ENCODE measurements around the gene CHCHD3. TPM values are rescaled to one million over a fixed set of nuclear protein-coding genes. Genes with fewer than 3 reads are reported as not detected.

The CHCHD3 gene
- total RNA-seq, 2 experiments from 2014 or later: 83.5 to 83.8 TPM

DNA sequence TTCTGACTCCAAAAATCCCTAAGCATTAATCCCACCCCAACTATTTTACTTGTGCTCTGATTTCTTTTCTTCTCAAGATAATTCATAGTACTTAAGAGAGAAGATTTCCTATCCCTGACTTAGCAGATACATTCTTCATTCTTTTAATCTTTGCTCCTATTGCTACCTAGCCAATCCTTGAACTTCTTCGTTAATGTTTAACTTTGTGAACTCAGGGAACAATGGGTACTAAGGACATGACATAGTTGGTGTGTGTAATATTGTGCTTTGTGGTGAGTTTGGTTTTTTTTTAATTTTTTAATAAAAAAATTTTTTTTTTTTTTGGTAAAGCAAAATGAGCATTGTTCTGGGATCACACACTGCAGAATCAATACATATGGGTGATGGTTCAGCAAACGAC, 166.2 kb downstream of the CHCHD3 start:
- no peaks in the 10 kb centered on the region for H3K9me2 ChIP-seq (ENCODE audit: insufficient read depth, low read length)
- ChIA-PET POLR2A (interaction anchor here (1.3 kb wide), 1 partner anchor 24 kb away, joined by 3 read pairs; no protein-coding TSS in a partner anchor), CTCF (ENCODE audit: unreplicated experiment) (no interaction called here)
- no peaks in the 10 kb centered on the region for H4K20me1 ChIP-seq (ENCODE audit: insufficient read depth, low read length)
- H3K4me2 ChIP-seq (ENCODE audit: low read length): no peak overlapping the region
- no peaks in the 10 kb centered on the region for H3K4me1 ChIP-seq (ENCODE audit: insufficient read depth, low read length, poor library complexity, severe bottlenecking)
- no peak overlapping the region for H3K27ac ChIP-seq (ENCODE audit: low read depth, low read length, poor library complexity, severe bottlenecking)
- no peaks in the 10 kb centered on the region for H3K79me2 ChIP-seq (ENCODE audit: insufficient read depth, low read depth, low read length)
- H3K4me3 ChIP-seq (ENCODE audit: low read depth, low read length, poor library complexity, severe bottlenecking): no peak overlapping the region
- DNase-seq (ENCODE audit: low spot score): no peak
- H2AFZ ChIP-seq (ENCODE audit: low read length): no peak overlapping the region
- H3K9me3 ChIP-seq (ENCODE audit: low read length): no peaks in the 10 kb centered on the region
- no TSS peak for BruUV-seq (replicated peaks)
- intact Hi-C loops (cut with micrococcal nuclease; ENCODE audit: unreplicated experiment): no loop called here
- TF ChIP-seq CTCF (conservative IDR thresholded peaks at IDR 0.05; ENCODE audit: low read length): no peak
- TF ChIP-seq EZH2phosphoT487 (IDR thresholded peaks at IDR 0.05; ENCODE audit: borderline replicate concordance, low read depth, low read length): no peak
- H3K36me3 ChIP-seq (ENCODE audit: insufficient read depth, low read length): peaks cover 5% of the 10 kb centered on the region; the same call in 1 of the 2 replicates

DNA sequence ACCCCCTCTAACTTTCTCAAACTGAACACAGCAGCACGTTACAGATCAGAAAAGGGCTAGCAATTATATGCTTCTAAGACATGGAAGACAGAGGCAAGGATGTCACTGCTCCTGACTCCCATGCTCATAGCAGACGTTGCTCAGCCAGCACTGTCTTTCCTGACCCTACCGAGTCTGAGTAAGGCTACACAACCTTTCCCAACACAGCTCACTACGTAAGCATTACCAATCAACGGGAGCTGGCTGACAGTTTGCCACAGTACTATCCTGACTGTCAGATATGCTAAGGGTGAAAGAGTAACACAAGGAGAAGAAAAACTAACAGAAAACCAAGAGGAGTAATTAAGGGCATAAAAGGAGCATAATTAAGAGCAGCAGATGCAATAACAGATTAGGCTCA, 171.2 kb downstream of the CHCHD3 start:
- POLR2A ChIA-PET: no interaction called here
- no TSS peak for BruUV-seq (replicated peaks)
- intact Hi-C loops (cut with micrococcal nuclease; ENCODE audit: unreplicated experiment): no loop called here

More for the DNA sequence above, 171.2 kb downstream of the CHCHD3 start:
- CTCF ChIA-PET (ENCODE audit: unreplicated experiment): no interaction called here
- Histone ChIP-seq H3K79me2 (ENCODE audit: insufficient read depth, low read depth, low read length) (no peaks in the 10 kb centered on the region), H3K27ac (ENCODE audit: low read depth, low read length, poor library complexity, severe bottlenecking) (no peak overlapping the region), H2AFZ (ENCODE audit: low read length) (no peak overlapping the region), H3K9me2 (ENCODE audit: insufficient read depth, low read length) (no peaks in the 10 kb centered on the region), H3K4me3 (ENCODE audit: low read depth, low read length, poor library complexity, severe bottlenecking) (no peak overlapping the region), H3K4me1 (ENCODE audit: insufficient read depth, low read length, poor library complexity, severe bottlenecking) (no peaks in the 10 kb centered on the region), H4K20me1 (ENCODE audit: insufficient read depth, low read length) (no peaks in the 10 kb centered on the region), H3K9me3 (ENCODE audit: low read length) (no peaks in the 10 kb centered on the region), H3K36me3 (ENCODE audit: insufficient read depth, low read length) (peaks cover 5% of the 10 kb centered on the region; the same call in 1 of the 2 replicates), H3K4me2 (ENCODE audit: low read length) (no peak overlapping the region)
- TF ChIP-seq EZH2phosphoT487 (IDR thresholded peaks at IDR 0.05; ENCODE audit: borderline replicate concordance, low read depth, low read length) (no peak), CTCF (conservative IDR thresholded peaks at IDR 0.05; ENCODE audit: low read length) (no peak)
- DNase-seq (ENCODE audit: low spot score): no peak
